Kidney tubule cell (primary cell): Measurements from ENCODE around the gene KCNQ1OT1.

ENCODE experiments used
- DNase-seq: peaks from one replicate; pipeline ENCODE4 v3.0.0-alpha.2; 2018; ENCODE audit warnings: low spot score

KCNQ1OT1 gene

DNA sequence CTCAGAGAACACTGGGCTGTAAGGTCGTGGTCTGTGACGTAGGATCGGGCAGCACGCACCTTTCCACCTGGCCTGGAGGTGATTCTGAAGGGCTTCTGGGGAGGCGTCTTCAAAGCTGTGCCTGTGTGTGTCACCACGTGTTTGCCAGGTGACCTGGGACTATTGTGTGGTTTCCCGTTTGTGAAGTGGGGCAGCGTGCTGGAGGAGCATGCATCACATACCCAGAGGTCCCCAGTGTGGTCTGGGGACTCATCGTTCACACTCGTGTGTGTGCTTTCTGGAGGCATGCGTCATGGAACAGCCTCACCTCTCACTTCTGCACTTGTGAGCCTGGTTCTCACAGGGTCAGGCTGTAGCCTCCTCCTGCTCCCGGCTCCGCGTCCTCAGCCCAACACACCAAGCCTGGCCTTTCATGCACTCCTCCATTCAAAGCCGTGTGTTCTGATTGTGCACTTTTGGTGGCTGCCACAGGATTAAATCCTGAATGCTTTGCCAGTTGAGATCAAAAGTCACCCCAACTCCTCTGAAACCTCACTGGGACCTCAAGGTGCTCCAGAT is 106.3 kb downstream of the KCNQ1OT1 start:
- no peak for DNase-seq

DNA sequence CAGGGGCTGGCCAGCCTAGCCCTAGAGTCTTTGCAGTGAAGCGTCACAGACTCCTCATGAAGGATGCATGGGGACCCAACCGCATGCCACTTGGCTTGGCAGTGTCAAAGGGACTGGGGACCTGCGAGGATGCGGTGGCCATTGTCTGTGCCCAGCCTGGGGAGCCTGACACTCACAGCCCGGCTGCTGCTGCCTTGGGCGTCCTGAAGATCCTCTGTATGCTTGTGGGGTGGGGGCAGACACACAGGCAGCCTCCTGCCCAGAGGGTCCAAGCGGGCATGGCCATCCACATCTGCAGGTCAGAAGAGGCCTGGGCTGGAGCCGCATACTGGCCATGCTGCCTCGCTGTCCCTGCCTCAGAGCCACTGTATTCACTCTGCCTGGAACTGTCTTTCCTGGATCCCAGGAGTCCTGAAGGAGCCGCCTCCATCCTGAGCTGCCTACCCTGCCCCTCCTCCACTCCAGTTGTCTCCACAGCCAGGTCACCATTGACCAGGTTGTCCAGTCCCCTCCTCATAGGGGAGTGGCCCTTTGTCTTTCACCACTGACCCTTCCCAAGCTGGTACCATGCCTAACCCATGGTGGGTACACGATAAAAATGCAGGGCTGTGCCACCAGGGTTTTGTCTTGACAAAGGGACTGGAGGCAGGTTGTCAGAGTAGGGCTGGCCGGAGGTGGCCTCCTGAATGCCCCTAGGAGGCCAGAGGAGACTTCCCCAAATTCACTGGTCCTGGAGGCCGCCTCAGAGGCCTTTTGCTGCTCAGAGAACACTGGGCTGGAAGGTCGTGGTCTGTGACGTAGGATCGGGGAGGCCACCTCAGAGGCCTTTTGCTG is 107.0 kb downstream of the KCNQ1OT1 start:
- no peak for DNase-seq

DNA sequence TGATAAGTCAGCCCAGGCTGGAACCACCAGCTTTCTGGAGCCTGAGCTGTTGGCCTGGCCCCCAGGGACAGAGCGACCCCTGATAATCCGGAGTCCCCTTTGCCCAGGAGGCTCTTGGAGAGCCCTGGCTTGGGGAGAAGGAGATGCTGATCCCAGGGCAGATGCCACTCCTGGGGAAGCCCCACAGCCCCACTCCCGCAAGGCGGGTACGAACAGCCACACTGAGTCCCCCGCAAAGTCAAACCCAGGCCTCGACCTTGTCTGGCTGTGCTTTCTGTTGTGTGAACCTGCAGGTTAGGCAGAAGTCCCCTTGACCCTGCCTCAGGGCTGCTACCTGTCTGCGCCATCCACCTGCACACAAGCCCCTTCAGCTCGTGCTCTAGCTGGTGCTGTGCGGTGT is 108.0 kb downstream of the KCNQ1OT1 start:
- DNase-seq: no peak

DNA sequence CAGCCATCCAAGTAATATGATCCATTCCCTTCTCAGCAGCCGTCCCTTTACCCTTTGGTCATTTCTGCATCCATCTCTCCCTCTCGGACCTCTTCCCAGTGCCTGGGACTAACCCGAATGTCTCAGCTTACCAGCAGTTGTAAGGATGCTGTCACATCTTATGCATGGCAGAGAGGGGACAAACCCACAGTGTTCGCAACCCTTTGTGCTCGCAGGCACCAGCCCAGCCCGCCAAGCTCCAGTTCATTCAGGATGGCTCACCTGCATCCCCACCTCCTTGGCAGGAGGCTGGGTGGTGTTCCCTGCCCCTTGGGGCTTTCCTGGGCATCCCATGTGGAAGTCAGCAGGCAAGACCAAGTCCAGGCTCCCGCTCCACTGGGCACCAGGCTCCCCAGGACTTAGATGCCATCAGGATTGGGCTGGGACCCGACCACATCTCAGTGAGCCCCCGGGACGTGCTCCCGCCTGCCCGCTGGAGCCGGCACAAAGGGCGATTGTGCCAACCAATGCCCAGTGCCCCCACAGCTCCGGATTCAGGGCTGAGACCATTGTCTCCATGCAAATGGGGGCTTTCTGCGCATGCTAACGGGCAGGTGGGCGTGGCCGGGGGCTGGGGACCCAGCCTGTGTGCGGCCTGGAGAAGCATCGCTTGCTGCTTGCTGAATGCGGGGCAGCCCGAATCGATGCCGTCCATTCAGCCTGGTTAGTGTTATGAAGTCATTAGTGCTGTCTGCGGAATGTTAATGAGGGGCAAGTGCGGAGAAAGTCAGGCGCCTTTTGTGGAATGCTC is 108.6 kb downstream of the KCNQ1OT1 start:
- no peak for DNase-seq

DNA sequence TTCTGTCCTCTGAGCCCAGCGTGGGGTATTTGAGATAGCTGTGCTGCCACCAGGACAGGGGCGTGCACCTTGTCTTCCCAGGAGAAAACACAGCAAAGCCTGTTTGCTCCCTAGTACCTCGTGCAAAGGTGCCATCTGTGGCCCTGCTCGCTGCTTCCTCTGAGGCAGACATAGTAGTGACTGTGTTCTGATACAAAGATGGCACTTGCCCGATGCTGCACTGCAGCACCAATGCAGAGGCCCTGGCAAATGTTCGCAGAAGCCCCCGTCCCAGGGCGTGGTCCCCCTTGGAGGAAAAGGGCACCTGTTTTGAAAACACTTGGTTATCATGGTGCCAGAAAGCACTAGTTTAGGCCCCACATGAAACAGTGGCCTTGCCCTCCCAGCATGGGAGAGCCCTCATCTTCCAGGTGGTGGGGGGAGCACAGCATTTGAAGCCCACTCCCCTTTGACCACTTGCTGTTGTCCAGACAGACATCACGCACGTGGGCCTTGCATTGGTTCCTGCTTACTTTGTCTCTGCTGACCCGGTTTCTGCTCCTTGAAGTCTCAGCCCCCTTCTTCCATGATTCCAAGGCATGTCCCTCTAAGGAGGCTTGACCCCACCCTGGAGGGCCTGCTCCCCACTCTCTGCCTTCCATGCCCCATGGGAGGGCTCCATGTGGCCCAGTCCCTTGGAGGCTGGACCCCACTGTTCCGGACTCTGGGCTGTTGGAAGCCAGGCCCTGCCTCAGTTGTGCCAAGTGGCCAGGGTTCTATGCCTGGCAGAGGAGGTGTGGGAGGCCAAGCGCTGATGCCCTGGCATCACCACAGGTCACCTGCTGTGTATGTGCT is 109.4 kb downstream of the KCNQ1OT1 start:
- no peak for DNase-seq

DNA sequence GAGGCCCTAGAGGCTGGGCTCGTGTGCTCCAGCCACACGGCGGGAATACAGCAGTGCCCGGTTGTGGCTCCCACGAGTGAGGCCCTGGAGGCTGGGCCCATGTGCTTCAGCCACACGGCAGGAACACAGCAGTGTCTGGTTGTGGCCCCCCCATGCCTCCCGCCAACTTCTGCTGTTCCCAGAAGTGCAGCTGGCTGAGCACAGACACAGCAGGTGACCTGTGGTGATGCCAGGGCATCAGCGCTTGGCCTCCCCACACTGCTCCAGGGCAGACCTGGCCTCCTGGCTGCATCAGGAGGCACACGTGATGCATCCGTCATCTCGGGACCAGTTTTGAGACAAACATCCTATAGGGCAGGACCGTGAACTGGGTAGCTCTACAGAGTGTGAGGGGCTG is 110.3 kb downstream of the KCNQ1OT1 start:
- no peak for DNase-seq

DNA sequence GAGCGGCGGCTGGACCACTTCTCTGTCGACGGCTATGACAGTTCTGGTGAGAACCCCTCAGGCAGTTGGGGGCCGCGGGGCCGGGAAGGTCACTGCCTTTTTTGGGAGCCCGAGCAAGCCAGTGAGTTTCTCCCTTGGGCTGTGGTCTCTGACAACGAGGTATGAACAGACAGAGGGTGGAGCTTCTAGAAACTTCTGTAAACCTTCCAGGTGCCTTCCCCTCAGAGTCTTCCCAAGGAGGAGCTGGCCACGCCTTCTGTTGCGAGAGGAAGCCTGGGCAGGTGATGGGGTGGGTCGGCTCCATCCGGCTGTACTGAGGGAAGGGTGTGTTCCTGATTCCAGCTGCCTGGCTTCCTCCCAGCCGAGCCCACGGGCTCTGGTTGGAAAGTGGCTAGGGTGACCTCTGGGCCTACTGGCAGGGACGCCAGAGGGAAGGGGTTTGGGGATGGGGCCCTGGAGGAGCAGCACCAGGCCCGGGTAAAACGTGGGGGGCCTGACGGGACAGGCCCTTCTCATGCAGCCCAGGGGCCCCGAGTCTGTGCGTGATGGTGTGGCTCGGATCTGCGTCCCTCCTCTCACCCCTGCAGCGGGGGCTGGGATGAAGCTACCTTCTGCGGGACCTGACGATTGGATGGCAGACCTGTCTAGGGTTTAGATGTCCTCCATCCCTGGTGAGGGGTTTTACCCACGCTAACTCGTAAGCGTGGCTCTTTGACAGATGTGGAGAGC is 110.8 kb downstream of the KCNQ1OT1 start:
- DNase-seq: no peak

DNA sequence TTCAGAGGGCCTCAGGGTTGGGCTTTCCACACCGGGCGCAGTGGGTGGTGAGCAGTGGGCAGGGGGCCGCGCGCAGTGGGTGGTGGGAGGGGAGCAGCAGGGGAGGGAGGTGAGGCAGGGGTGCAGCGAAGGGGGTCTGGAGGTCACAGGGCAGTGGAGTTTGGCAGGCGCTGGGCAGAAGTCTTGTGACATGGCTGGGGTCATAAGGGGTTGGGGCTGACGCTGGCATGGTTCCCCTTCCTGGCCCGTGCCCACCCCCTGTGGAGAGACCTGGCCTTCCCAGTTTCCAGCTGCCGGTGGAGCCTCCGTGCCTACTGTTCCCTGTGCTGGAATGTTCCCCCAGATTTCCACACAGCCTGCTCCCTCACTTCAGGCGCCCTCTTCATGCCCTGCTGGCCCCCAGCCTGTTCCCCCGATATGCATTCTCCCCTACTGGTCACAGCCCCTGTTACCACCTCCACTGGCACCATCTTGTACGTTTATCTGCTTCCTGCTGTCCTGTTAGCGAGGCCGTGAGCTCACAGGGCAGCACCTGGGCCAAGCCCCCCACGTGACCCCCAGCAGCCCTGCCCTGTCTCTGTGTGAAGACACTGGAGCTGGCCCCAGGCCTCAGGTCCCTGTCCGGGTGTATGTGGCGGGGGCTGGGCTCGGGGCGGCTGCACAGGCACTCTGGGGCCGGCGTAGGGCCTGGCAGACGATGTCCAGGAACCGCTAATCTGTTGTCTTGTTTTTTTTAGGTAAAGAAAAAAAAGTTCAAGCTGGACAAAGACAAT is 111.6 kb downstream of the KCNQ1OT1 start:
- DNase-seq: no peak

DNA sequence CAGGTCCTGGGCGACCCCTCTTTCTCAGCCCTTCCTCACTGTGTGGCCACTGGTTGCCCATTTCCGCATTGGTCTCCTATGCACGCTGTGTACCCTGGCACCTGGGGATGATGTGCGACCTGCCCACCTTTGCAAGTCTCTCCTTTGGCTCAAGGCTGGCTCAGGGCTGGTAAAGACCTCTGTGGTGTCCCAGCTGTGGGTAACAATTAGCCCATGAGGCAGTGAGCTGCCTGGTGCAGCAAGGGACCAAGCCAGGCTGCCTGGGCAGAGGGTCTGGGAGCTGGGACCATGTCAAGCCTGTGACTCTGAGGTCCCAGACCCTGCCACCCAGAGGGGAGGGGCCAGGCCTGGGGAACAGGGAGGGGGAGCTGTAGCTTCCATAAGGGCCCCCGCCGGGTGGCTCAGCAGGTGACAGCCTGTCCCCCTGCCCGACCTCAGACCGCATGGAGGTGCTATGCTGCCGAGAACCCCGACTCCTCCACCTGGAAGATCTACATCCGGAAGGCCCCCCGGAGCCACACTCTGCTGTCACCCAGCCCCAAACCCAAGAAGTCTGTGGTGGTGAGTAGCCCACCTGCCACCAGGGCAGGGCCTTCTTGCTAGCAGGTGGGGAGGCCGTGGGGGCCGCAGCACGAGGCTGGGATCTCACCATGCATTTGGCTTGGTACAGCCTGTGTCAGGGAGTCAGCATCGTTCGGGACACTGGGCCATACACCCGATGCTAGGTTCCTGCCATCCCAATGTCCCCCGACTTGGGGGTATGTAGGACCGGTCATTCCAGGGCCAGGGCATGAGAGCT is 112.5 kb downstream of the KCNQ1OT1 start:
- no peak for DNase-seq

DNA sequence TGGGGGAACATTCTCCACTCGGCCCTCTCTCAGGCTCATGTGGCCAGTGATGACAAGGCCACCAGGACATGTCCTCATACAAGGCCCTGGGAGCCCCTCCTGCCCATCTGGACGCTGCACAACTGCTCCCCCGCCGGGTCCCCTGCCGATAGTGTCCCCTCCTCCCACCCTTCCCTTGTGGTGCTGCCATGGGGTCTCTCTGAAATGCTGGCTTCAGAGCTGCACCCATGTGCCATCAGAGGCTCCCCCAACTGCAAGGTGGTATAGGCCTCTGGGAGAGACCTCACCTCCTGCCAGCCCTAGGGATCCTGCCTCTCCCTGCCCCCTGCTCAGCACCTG is 113.0 kb downstream of the KCNQ1OT1 start:
- no peak for DNase-seq

DNA sequence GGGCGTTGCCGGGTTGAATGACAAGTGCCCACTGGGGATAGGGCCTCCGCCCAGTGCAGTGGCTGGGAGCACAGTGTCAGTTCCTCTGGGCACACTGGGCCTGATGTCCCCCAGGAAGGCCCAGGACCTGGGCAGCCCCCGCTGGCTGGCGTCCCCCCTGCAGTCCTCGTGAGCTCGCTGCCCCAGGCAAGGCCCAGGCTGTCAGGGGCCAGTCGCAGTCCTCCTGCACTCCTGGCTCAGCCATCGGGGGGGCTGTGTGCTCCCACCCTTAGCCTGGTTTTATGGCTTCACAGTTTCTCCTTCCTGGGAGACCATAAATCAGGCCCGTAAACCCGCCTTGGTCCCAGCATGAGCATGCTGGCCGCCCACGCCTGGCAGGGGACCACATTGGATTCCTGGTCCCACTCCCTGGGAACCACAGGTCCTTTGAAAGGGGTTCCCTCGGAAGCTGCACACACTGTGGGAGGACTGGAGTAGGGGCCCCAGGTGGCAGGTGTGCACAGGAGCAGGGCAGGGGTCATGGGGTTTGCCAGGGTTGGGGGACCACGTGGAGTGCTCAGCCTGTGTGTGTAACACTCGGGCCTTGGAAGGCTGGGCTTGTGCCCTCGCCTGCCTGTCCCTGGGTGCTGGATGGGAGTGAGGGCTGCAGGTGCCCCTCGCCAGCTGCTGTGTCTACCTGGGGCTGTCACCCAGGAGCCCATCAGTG is 113.6 kb downstream of the KCNQ1OT1 start:
- DNase-seq: no peak

DNA sequence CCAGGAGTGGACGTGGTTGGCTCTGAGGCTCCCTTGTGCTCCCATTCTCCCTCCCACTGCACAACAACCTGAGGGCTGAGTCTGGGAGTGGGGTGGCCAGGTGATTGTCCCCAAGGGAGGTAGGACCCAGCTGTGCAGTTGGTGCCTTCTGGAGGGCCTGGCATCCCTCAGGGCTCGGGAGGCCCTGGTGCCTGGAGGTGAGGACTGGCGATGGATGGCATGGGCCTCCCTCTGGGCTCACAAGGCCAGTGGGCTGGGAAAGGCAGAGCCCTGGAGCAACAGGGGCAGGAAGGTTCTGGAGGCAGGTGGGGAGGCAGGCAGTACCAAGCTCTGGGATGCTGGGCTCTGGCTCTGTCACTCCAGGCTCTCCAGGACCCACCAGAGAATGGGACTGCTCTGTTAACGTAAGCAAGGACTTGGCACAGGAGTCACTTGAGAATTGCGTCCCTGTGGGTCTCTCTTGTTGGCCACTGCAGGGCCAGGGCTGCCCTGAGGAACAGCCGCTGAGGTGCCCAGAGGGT is 114.2 kb downstream of the KCNQ1OT1 start:
- DNase-seq: no peak

DNA sequence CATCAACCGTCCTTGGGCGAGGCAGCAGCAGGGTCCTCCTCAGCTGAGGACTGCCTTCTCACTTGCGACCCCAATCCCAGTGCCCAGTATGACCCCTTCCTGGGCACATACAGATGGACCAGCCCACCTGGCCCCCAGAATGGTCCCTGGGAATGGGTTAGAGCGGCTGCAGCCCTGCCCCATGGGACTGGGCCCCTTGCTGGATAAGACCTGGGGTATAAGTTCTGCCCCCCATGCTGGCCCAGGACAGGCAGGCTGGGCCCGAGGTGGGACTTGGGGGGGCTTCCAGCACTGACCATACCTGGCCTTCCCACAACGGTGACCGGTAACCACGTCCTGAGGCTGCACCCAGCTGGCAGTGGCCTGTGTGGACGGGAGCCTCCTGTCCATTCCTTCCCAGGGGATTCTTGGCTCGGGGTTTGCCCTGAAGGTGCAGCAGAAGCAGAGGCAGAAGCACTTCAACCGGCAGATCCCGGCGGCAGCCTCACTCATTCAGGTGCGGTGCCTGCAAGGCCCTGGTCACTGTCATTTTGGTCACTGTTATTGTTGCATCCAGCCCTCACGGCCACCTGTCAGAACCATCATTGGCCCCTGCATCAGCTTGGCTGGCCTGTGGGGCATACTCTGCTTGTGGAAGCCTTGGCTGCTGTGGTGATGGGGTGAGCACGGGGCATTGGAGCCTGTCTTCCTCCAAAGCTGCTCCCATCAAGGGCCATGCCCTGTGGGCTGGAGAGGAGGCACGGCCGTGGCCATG is 114.8 kb downstream of the KCNQ1OT1 start:
- no peak for DNase-seq

DNA sequence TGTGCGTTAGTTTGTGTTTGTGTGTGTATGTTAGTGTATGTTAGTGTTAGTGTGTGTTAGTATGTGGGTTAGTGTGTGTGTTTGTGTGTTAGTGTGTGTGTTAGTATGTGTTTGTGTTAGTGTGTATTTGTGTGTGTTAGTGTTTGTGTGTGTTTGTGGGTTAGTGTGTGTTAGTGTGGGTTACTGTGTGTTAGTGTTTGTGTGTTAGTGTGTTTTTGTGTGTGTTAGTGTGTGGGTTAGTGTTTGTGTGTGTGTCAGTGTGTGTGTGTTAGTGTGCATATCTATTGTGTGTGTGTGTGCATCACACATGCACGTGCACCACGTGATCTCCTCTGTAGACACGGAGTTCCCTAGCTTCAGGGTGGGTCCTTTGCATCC is 115.4 kb downstream of the KCNQ1OT1 start:
- no peak for DNase-seq

DNA sequence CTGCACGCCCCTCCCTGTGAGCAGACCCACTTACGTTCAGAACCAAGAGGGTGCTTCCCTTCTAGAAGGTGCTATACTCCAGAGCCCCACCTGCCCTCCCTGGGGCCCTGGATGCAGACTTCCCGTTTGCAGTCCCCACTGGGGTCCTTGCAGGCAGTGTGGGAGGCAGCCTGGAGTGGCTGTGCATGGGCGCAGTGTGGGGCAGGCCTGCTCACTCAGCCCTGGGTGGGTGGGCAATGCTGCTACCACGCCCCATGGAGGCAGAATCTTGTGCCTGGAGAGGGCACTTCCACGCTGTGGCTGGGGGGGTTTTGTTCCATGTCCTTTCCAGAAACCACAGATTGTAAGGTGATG is 116.2 kb downstream of the KCNQ1OT1 start:
- no peak for DNase-seq

DNA sequence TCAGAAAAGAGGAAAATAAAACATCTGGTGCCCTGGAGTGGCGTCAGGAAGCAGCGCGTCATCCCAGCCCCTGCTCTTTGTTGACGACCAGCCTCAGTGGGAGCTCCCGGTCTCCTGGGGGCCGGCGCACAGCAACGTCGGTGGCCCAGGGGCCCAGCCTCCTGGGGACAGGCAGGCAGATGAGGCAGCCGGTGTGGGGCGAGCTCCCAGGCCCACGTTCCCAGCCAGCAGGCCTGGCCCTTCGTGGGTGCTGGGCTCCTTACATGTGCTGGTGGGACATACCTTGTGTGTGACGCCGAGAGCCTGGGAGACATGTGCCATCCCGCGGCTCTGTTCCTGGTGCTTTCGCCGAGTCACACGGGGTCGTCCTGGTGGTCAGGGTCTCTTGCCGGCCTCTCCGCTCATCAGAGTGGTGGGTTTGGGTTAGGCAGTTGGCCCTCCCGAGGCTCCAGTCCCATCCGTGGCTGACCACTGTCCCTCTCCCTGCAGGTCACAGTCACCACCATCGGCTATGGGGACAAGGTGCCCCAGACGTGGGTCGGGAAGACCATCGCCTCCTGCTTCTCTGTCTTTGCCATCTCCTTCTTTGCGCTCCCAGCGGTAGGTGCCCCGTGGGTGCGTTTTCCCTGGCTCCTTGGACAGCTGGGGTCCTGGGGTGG is 116.7 kb downstream of the KCNQ1OT1 start:
- DNase-seq: no peak

DNA sequence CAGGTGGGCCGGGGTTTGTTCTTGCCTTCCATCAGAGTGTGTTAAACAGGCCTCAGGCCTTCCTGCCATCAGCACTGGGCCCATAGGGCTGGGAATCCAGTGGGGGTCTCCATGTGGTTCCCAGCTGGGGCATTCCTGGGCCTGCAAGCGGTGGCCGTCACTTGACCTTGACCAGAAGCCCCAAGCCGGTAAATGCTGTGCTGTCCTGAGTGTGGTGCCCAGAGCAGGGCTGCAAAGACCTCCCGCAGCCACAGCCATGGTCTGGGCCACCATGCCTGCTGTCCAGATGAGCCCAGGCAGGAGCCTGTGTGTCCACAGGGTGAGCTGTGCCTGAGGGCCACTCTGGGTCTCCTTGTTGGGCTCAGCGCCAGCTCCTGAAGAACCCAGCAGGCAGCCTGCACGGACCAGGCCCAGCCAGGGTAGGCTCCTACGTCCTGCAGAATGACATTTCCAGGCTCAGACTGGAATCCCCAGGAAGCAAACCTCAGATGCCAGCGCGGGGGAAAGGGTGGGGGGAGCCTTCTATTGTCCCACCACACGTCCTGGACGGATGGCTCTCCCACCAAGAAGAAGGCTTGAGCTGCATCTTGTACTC is 117.3 kb downstream of the KCNQ1OT1 start:
- no peak for DNase-seq

DNA sequence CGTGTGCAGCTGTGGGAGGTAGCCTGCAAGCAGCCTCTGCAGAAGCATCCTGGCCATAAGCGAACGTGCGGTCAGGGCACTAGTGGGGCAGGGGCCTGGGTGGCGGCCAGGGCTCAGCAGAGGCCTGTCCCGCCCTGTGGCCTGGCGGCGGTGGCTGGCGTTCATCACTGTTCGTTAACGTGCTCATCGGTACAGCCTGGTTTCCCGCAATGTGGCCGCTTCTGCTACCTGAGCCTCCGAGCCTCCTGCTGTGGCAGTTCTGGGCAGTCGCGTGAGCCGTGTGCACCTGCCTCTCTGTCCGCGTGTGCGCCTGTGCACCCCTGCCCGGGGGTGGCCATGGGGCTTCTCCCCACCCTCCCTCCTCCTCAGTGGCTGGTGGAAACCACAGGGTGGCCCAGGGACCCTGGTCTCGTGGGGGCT is 117.9 kb downstream of the KCNQ1OT1 start:
- no peak for DNase-seq
